ENCODE results near the gene GNG13.

The GNG13 gene

DNA sequence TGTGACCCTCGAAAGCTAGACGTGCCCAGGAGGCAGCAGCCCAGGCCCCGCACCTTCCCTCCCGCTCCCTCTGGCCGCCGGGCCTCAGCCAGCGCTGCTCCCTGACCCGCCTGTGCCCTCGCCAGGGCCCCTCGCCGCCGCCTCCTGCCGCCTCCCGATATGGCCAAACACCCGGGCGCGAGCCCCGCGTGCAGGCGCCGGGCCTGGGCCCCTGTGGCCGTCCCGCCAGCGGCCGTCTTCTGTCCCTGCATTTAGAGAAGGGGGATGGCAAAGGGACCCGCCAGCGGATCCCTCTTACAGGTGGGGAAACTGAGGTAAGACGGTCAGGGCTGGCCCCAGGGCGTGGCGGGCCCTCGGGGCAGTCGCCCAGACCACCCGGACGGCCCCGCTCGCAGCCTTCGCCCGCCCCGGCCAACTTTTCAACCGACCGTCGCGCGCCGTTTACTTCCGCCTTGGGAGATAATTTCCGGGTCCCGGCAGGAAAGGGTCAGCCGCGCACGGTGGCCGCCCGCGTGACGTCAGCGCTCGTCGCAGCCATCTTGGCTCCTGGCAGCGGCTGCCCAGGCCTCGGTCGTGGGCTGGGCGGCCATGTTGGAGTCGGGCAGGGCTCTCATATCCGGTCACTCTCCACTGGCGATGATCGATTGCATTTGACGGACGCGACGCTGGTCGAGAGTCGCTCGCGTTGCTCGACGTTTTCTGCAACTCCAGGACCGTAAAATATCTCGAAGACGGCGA lies 7.0 kb upstream of the GNG13 start (continued):
- TF ChIP-seq, protein P1, sequence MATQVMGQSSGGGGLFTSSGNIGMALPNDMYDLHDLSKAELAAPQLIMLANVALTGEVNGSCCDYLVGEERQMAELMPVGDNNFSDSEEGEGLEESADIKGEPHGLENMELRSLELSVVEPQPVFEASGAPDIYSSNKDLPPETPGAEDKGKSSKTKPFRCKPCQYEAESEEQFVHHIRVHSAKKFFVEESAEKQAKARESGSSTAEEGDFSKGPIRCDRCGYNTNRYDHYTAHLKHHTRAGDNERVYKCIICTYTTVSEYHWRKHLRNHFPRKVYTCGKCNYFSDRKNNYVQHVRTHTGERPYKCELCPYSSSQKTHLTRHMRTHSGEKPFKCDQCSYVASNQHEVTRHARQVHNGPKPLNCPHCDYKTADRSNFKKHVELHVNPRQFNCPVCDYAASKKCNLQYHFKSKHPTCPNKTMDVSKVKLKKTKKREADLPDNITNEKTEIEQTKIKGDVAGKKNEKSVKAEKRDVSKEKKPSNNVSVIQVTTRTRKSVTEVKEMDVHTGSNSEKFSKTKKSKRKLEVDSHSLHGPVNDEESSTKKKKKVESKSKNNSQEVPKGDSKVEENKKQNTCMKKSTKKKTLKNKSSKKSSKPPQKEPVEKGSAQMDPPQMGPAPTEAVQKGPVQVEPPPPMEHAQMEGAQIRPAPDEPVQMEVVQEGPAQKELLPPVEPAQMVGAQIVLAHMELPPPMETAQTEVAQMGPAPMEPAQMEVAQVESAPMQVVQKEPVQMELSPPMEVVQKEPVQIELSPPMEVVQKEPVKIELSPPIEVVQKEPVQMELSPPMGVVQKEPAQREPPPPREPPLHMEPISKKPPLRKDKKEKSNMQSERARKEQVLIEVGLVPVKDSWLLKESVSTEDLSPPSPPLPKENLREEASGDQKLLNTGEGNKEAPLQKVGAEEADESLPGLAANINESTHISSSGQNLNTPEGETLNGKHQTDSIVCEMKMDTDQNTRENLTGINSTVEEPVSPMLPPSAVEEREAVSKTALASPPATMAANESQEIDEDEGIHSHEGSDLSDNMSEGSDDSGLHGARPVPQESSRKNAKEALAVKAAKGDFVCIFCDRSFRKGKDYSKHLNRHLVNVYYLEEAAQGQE (tag by site-specific recombination; IDR thresholded peaks at IDR 0.05), result peak; percentile 28; the same call in 1 of the 2 replicates
- TF ChIP-seq ZNF530 (tag by site-specific recombination; IDR thresholded peaks at IDR 0.05; ENCODE audit: low read depth), result no peak
- TF ChIP-seq, protein P2, sequence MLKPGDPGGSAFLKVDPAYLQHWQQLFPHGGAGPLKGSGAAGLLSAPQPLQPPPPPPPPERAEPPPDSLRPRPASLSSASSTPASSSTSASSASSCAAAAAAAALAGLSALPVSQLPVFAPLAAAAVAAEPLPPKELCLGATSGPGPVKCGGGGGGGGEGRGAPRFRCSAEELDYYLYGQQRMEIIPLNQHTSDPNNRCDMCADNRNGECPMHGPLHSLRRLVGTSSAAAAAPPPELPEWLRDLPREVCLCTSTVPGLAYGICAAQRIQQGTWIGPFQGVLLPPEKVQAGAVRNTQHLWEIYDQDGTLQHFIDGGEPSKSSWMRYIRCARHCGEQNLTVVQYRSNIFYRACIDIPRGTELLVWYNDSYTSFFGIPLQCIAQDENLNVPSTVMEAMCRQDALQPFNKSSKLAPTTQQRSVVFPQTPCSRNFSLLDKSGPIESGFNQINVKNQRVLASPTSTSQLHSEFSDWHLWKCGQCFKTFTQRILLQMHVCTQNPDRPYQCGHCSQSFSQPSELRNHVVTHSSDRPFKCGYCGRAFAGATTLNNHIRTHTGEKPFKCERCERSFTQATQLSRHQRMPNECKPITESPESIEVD (tag by site-specific recombination; IDR thresholded peaks at IDR 0.05), result no peak
- TF ChIP-seq ZBTB8A (tag by site-specific recombination; IDR thresholded peaks at IDR 0.05), result peak; percentile 96
- no peak for TF ChIP-seq ZNF354C (tag by site-specific recombination; IDR thresholded peaks at IDR 0.05; ENCODE audit: borderline replicate concordance, low read depth)
- TF ChIP-seq ZNF48 (tag by site-specific recombination; IDR thresholded peaks at IDR 0.05), result no peak
- TF ChIP-seq, protein P3, sequence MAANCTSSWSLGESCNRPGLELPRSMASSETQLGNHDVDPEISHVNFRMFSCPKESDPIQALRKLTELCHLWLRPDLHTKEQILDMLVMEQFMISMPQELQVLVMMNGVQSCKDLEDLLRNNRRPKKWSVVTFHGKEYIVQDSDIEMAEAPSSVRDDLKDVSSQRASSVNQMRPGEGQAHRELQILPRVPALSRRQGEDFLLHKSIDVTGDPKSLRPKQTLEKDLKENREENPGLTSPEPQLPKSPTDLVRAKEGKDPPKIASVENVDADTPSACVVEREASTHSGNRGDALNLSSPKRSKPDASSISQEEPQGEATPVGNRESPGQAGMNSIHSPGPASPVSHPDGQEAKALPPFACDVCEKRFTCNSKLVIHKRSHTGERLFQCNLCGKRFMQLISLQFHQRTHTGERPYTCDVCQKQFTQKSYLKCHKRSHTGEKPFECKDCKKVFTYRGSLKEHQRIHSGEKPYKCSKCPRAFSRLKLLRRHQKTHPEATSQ (tag by site-specific recombination; IDR thresholded peaks at IDR 0.05), result 0 out of 2 replicates have a peak, but pooled peaks have one; percentile 30
- TF ChIP-seq ZNF398 (tag by site-specific recombination; IDR thresholded peaks at IDR 0.05), result no peak
- TF ChIP-seq ZBTB44 (tag by site-specific recombination; IDR thresholded peaks at IDR 0.05), result 0 out of 2 replicates have a peak, but pooled peaks have one; percentile 7
- 0 out of 2 replicates have a peak, but pooled peaks have one; percentile 15 for TF ChIP-seq IKZF3 (tag by site-specific recombination; IDR thresholded peaks at IDR 0.05)
- TF ChIP-seq, protein P4, sequence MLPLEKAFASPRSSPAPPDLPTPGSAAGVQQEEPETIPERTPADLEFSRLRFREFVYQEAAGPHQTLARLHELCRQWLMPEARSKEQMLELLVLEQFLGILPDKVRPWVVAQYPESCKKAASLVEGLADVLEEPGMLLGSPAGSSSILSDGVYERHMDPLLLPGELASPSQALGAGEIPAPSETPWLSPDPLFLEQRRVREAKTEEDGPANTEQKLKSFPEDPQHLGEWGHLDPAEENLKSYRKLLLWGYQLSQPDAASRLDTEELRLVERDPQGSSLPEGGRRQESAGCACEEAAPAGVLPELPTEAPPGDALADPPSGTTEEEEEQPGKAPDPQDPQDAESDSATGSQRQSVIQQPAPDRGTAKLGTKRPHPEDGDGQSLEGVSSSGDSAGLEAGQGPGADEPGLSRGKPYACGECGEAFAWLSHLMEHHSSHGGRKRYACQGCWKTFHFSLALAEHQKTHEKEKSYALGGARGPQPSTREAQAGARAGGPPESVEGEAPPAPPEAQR (tag by site-specific recombination; IDR thresholded peaks at IDR 0.05), result no peak
- TF ChIP-seq HOXA7 (CRISPR knock-in tag; IDR thresholded peaks at IDR 0.05; ENCODE audit: borderline replicate concordance), result no peak
- 0 out of 2 replicates have a peak, but pooled peaks have one; percentile 40 for TF ChIP-seq KLF8 (tag by site-specific recombination; IDR thresholded peaks at IDR 0.05)
- TF ChIP-seq ZBTB11 (tag by site-specific recombination; conservative IDR thresholded peaks at IDR 0.05; ENCODE audit: low read depth), result peak; percentile 94
- TF ChIP-seq ZNF366 (tag by site-specific recombination; conservative IDR thresholded peaks at IDR 0.05), result no peak
- 0 out of 2 replicates have a peak, but pooled peaks have one; percentile 69 for TF ChIP-seq ZNF324 (tag by site-specific recombination; IDR thresholded peaks at IDR 0.05)
- TF ChIP-seq ZNF626 (tag by site-specific recombination; IDR thresholded peaks at IDR 0.05), result no peak
- TF ChIP-seq ZNF169 (tag by site-specific recombination; IDR thresholded peaks at IDR 0.05), result no peak
- TF ChIP-seq ZNF529 (tag by site-specific recombination; IDR thresholded peaks at IDR 0.05; ENCODE audit: insufficient replicate concordance), result no peak
- no peak for TF ChIP-seq ZNF132 (tag by site-specific recombination; IDR thresholded peaks at IDR 0.05; ENCODE audit: borderline replicate concordance)
- peak; percentile 99 for TF ChIP-seq ZBTB21 (tag by site-specific recombination; IDR thresholded peaks at IDR 0.05)
- no peak for TF ChIP-seq ZNF146 (tag by site-specific recombination; IDR thresholded peaks at IDR 0.05)
- TF ChIP-seq ZNF140 (tag by site-specific recombination; IDR thresholded peaks at IDR 0.05), result no peak

Data from HEK293 (cell line).